Gastrocnemius medialis (tissue), 4 donors: ENCODE data around the gene PKIB.

Experiments
- POLR2A ChIP-seq, 2 donors: fragments of 450-650 bp; IDR thresholded peaks; one replicate each; pipeline ENCODE4 v1.6.1; 2017; ENCODE audit warnings: antibody characterized with exemption in 2 of 2, mild to moderate bottlenecking in 2 of 2, moderate library complexity in 2 of 2
- TF ChIP-seq, protein P1 (sequence below), 5 experiments: fragments of 450-650 bp in 3 of 5; fragments of 200-600 bp in 2 of 5; sonication (generic) in 2 of 5; IDR thresholded peaks in 4 of 5; conservative IDR thresholded peaks in 1 of 5; 1 replicate in 4 of 5; 2 replicates in 1 of 5; pipeline ENCODE4 v1.5.1; 2016 to 2019; ENCODE audit warnings: antibody characterized with exemption in 5 of 5, mild to moderate bottlenecking in 3 of 5, moderate library complexity in 3 of 5

DNA sequence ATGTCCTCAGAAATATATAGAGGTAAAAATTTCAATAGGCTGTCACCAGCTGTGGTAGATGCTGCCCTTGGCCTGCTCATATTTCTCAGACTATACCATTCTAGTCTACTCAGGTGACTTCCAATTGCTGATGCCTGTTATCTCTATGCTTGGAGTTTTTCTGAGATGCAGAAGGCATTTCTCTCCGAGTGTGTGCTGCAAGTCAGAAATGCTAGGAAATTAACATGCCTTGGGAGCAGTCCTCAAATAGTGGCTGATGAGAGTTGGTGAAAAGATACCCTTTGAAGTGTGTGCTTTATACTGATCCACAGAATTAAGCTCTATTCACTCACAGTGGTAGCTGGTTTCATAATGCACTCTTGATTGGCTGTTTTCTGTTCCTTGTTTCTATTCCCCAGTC lies 43.2 kb upstream of the PKIB start:
- TF ChIP-seq, protein P1, sequence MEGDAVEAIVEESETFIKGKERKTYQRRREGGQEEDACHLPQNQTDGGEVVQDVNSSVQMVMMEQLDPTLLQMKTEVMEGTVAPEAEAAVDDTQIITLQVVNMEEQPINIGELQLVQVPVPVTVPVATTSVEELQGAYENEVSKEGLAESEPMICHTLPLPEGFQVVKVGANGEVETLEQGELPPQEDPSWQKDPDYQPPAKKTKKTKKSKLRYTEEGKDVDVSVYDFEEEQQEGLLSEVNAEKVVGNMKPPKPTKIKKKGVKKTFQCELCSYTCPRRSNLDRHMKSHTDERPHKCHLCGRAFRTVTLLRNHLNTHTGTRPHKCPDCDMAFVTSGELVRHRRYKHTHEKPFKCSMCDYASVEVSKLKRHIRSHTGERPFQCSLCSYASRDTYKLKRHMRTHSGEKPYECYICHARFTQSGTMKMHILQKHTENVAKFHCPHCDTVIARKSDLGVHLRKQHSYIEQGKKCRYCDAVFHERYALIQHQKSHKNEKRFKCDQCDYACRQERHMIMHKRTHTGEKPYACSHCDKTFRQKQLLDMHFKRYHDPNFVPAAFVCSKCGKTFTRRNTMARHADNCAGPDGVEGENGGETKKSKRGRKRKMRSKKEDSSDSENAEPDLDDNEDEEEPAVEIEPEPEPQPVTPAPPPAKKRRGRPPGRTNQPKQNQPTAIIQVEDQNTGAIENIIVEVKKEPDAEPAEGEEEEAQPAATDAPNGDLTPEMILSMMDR (IDR thresholded peaks at IDR 0.05 in 4 of 5, conservative IDR thresholded peaks at IDR 0.05 in 1 of 5), result no peak
- TF ChIP-seq POLR2A (IDR thresholded peaks at IDR 0.05), result no peak
